ENCODE results near the gene MAB21L2. TPM values are rescaled to one million over a fixed set of nuclear protein-coding genes. Genes with fewer than 3 reads are reported as not detected.

MAB21L2 gene
- total and polyA plus RNA-seq, 2 experiments from 2014 or later = 0.39 TPM; not detected in 1

DNA sequence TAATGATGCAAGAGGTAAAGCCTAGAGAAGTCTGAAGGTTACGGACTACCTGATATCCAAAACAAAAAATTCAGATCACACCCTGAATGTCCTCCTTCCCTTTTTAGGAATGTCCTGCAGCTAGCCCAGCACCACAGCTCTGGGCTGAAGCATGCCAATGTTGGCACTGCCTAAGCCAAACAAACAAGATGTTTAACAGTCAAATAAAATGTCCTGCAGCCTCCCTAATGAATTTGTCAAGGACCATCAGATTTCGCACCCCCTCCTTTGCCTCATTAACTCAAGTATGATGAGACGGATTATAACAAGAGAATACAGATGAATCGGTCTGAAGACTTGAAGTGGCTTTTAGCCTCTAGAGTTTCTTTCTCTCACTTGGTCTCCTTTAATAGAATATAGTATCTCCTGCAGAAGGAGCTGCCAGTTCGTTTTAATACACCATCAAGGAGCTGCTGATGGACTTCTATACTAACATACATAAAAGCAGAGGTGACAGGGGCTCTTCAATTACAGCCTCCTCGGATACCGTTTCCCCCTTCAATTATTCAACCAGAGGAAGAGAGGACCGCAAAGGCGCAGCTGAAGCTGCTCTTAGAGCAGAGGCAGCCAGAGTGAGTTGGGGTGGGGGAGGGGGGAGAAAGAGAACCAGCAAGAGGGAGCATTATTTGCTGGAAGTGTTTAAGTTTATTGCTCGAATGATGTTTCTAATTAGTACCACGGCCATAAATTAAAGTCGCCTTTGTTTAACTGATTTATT is 3.0 kb upstream of the MAB21L2 start:
- Histone ChIP-seq H3K9me2 (ENCODE audit: insufficient read depth) (no peaks in the 10 kb centered on the region), H3K4me1 (ENCODE audit: insufficient read depth) (peaks cover 21% of the 10 kb centered on the region), H3K36me3 (ENCODE audit: insufficient read depth) (no peaks in the 10 kb centered on the region), H2AFZ (no peak overlapping the region), H3K4me3 (peak overlapping the region; percentile 67), H3K27me3 (ENCODE audit: insufficient read depth) (peaks cover 63% of the 10 kb centered on the region), H3F3A (replicated peaks; ENCODE audit: low read depth) (no peaks in the 10 kb centered on the region), H3K4me2 (peak overlapping the region; percentile 92), H4K20me1 (replicated peaks; ENCODE audit: insufficient read depth) (peaks cover 12% of the 10 kb centered on the region), H3K79me2 (replicated peaks; ENCODE audit: insufficient read depth) (no peaks in the 10 kb centered on the region), H3K27ac (ENCODE audit: low read depth) (no peak overlapping the region)
- Mint-ChIP-seq H3K27ac (no peak overlapping the region), H3K27me3 (ENCODE audit: insufficient read depth, low read depth, poor library complexity) (peaks cover 50% of the 10 kb centered on the region), H3K4me1 (peaks cover 33% of the 10 kb centered on the region), H3K9me3 (no peaks in the 10 kb centered on the region), H3K4me3 (peak overlapping the region; percentile 80), H3K36me3 (ENCODE audit: low read depth) (no peaks in the 10 kb centered on the region)
- DNase-seq (ENCODE audit: low spot score) = peak; percentile 77
- TF ChIP-seq ZNF331 (CRISPR knock-in tag; IDR thresholded peaks at IDR 0.05; ENCODE audit: low read depth) (no peak), POLR2AphosphoS5 (IDR thresholded peaks at IDR 0.05; ENCODE audit: low read depth) (no peak), JUNB (IDR thresholded peaks at IDR 0.05; ENCODE audit: unreplicated experiment) (no peak), ZNF114 (CRISPR knock-in tag; IDR thresholded peaks at IDR 0.05) (no peak), CREB1 (CRISPR knock-in tag; IDR thresholded peaks at IDR 0.05; ENCODE audit: low read depth) (no peak), NANOG (IDR thresholded peaks at IDR 0.05; ENCODE audit: borderline replicate concordance) (no peak), STAT1 (IDR thresholded peaks at IDR 0.05; ENCODE audit: unreplicated experiment) (no peak), ETS1 (IDR thresholded peaks at IDR 0.05) (no peak), EZH2phosphoT487 (IDR thresholded peaks at IDR 0.05; ENCODE audit: unreplicated experiment) (no peak), EZH2 (IDR thresholded peaks at IDR 0.05; ENCODE audit: low read depth, unreplicated experiment) (no peak)
- TF ChIP-seq, protein P1, sequence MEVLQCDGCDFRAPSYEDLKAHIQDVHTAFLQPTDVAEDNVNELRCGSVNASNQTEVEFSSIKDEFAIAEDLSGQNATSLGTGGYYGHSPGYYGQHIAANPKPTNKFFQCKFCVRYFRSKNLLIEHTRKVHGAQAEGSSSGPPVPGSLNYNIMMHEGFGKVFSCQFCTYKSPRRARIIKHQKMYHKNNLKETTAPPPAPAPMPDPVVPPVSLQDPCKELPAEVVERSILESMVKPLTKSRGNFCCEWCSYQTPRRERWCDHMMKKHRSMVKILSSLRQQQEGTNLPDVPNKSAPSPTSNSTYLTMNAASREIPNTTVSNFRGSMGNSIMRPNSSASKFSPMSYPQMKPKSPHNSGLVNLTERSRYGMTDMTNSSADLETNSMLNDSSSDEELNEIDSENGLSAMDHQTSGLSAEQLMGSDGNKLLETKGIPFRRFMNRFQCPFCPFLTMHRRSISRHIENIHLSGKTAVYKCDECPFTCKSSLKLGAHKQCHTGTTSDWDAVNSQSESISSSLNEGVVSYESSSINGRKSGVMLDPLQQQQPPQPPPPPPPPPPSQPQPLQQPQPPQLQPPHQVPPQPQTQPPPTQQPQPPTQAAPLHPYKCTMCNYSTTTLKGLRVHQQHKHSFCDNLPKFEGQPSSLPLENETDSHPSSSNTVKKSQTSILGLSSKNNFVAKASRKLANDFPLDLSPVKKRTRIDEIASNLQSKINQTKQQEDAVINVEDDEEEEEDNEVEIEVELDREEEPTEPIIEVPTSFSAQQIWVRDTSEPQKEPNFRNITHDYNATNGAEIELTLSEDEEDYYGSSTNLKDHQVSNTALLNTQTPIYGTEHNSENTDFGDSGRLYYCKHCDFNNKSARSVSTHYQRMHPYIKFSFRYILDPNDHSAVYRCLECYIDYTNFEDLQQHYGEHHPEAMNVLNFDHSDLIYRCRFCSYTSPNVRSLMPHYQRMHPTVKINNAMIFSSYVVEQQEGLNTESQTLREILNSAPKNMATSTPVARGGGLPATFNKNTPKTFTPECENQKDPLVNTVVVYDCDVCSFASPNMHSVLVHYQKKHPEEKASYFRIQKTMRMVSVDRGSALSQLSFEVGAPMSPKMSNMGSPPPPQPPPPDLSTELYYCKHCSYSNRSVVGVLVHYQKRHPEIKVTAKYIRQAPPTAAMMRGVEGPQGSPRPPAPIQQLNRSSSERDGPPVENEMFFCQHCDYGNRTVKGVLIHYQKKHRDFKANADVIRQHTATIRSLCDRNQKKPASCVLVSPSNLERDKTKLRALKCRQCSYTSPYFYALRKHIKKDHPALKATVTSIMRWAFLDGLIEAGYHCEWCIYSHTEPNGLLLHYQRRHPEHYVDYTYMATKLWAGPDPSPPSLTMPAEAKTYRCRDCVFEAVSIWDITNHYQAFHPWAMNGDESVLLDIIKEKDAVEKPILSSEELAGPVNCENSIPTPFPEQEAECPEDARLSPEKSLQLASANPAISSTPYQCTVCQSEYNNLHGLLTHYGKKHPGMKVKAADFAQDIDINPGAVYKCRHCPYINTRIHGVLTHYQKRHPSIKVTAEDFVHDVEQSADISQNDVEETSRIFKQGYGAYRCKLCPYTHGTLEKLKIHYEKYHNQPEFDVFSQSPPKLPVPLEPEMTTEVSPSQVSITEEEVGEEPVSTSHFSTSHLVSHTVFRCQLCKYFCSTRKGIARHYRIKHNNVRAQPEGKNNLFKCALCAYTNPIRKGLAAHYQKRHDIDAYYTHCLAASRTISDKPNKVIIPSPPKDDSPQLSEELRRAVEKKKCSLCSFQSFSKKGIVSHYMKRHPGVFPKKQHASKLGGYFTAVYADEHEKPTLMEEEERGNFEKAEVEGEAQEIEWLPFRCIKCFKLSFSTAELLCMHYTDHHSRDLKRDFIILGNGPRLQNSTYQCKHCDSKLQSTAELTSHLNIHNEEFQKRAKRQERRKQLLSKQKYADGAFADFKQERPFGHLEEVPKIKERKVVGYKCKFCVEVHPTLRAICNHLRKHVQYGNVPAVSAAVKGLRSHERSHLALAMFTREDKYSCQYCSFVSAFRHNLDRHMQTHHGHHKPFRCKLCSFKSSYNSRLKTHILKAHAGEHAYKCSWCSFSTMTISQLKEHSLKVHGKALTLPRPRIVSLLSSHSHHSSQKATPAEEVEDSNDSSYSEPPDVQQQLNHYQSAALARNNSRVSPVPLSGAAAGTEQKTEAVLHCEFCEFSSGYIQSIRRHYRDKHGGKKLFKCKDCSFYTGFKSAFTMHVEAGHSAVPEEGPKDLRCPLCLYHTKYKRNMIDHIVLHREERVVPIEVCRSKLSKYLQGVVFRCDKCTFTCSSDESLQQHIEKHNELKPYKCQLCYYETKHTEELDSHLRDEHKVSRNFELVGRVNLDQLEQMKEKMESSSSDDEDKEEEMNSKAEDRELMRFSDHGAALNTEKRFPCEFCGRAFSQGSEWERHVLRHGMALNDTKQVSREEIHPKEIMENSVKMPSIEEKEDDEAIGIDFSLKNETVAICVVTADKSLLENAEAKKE (CRISPR knock-in tag; IDR thresholded peaks at IDR 0.05) = no peak
- TF ChIP-seq, protein P2, sequence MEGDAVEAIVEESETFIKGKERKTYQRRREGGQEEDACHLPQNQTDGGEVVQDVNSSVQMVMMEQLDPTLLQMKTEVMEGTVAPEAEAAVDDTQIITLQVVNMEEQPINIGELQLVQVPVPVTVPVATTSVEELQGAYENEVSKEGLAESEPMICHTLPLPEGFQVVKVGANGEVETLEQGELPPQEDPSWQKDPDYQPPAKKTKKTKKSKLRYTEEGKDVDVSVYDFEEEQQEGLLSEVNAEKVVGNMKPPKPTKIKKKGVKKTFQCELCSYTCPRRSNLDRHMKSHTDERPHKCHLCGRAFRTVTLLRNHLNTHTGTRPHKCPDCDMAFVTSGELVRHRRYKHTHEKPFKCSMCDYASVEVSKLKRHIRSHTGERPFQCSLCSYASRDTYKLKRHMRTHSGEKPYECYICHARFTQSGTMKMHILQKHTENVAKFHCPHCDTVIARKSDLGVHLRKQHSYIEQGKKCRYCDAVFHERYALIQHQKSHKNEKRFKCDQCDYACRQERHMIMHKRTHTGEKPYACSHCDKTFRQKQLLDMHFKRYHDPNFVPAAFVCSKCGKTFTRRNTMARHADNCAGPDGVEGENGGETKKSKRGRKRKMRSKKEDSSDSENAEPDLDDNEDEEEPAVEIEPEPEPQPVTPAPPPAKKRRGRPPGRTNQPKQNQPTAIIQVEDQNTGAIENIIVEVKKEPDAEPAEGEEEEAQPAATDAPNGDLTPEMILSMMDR (conservative IDR thresholded peaks at IDR 0.05; ENCODE audit: low read depth in 2 of 2) = no peak
- TF ChIP-seq, protein P3, sequence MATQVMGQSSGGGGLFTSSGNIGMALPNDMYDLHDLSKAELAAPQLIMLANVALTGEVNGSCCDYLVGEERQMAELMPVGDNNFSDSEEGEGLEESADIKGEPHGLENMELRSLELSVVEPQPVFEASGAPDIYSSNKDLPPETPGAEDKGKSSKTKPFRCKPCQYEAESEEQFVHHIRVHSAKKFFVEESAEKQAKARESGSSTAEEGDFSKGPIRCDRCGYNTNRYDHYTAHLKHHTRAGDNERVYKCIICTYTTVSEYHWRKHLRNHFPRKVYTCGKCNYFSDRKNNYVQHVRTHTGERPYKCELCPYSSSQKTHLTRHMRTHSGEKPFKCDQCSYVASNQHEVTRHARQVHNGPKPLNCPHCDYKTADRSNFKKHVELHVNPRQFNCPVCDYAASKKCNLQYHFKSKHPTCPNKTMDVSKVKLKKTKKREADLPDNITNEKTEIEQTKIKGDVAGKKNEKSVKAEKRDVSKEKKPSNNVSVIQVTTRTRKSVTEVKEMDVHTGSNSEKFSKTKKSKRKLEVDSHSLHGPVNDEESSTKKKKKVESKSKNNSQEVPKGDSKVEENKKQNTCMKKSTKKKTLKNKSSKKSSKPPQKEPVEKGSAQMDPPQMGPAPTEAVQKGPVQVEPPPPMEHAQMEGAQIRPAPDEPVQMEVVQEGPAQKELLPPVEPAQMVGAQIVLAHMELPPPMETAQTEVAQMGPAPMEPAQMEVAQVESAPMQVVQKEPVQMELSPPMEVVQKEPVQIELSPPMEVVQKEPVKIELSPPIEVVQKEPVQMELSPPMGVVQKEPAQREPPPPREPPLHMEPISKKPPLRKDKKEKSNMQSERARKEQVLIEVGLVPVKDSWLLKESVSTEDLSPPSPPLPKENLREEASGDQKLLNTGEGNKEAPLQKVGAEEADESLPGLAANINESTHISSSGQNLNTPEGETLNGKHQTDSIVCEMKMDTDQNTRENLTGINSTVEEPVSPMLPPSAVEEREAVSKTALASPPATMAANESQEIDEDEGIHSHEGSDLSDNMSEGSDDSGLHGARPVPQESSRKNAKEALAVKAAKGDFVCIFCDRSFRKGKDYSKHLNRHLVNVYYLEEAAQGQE (IDR thresholded peaks at IDR 0.05; ENCODE audit: unreplicated experiment) = no peak
- ATAC-seq = peak; percentile 33
